Liver (tissue), 9 donors: Measurements from ENCODE around the gene LNX1. TPM values are rescaled to one million over a fixed set of nuclear protein-coding genes. Genes with fewer than 3 reads are reported as not detected.

ENCODE experiments used
- DNase-seq: peaks from one replicate; pipeline ENCODE4 v3.0.0-alpha.2; 2017; ENCODE audit warnings: low spot score
- H3K27ac ChIP-seq, 2 donors: one replicate each; pipeline ENCODE4 v1.7.0; 2013; ENCODE audit warnings: inconsistent platforms in 2 of 2, low read length in 2 of 2, control low read depth in 1 of 2, low read depth in 1 of 2, mild to moderate bottlenecking in 1 of 2
- H3K27me3 ChIP-seq, 4 donors: one replicate each; pipeline versions ENCODE4 v1.6.1 to v1.7.0; 2013; ENCODE audit warnings: low read length in 3 of 4, inconsistent platforms in 1 of 4, mild to moderate bottlenecking in 1 of 4, moderate library complexity in 1 of 4; ENCODE audit not compliant: control insufficient read depth in 4 of 4, insufficient read depth in 4 of 4
- H3K36me3 ChIP-seq, 4 donors: one replicate each; pipeline versions ENCODE4 v1.6.1 to v1.7.0; 2013; ENCODE audit warnings: low read length in 3 of 4, mild to moderate bottlenecking in 3 of 4, low read depth in 1 of 4, moderate library complexity in 1 of 4; ENCODE audit not compliant: control insufficient read depth in 4 of 4, insufficient read depth in 3 of 4
- H3K4me1 ChIP-seq, 4 donors: one replicate each; pipeline versions ENCODE4 v1.6.1 to v1.7.0; 2013; ENCODE audit warnings: low read length in 3 of 4, mild to moderate bottlenecking in 3 of 4, moderate library complexity in 1 of 4; ENCODE audit not compliant: control insufficient read depth in 4 of 4, insufficient read depth in 4 of 4
- H3K4me3 ChIP-seq, 3 donors: one replicate each; pipeline versions ENCODE4 v1.6.1 to v1.7.0; 2013; ENCODE audit warnings: low read length in 3 of 3, control low read depth in 1 of 3, low read depth in 1 of 3, mild to moderate bottlenecking in 1 of 3
- H3K9ac ChIP-seq, 2 donors: one replicate each; pipeline ENCODE4 v1.7.0; 2013; ENCODE audit warnings: low read length in 2 of 2, mild to moderate bottlenecking in 2 of 2, moderate library complexity in 2 of 2, control low read depth in 1 of 2, low read depth in 1 of 2
- H3K9me3 ChIP-seq, 4 donors: one replicate each; pipeline versions ENCODE4 v1.6.1 to v1.7.0; 2013; ENCODE audit warnings: low read length in 3 of 4; ENCODE audit not compliant: control insufficient read depth in 4 of 4
- ATF3 ChIP-seq: IDR thresholded peaks from 2 replicates; pipeline ENCODE4 v1.6.1; 2016; ENCODE audit warnings: antibody characterized with exemption
- CTCF ChIP-seq: fragments of 150-350 bp; IDR thresholded peaks from 2 replicates; pipeline ENCODE4 v1.5.1; 2017; ENCODE audit warnings: improper control_type of control experiment, low read depth, low read length; ENCODE audit not compliant: missing input control
- EGR1 ChIP-seq, 2 donors: IDR thresholded peaks; 2 replicates each; pipeline ENCODE4 v1.6.1; 2016 to 2018; ENCODE audit warnings: antibody characterized with exemption in 2 of 2, low read depth in 2 of 2
- FOXA2 ChIP-seq: IDR thresholded peaks from 2 replicates; pipeline ENCODE4 v1.6.1; 2016; ENCODE audit warnings: antibody characterized with exemption
- GABPA ChIP-seq, 2 donors: IDR thresholded peaks in 1 of 2; conservative IDR thresholded peaks in 1 of 2; 2 replicates each; pipeline ENCODE4 v1.6.1; 2016; ENCODE audit warnings: antibody characterized with exemption in 2 of 2, mild to moderate bottlenecking in 1 of 2, moderate library complexity in 1 of 2
- HNF4A ChIP-seq, 2 donors: conservative IDR thresholded peaks; 2 replicates each; pipeline ENCODE4 v1.6.1; 2016; ENCODE audit warnings: antibody characterized with exemption in 2 of 2, mild to moderate bottlenecking in 2 of 2
- HNF4G ChIP-seq: IDR thresholded peaks from 2 replicates; pipeline ENCODE4 v1.6.1; 2016; ENCODE audit warnings: antibody characterized with exemption
- NR2F2 ChIP-seq: IDR thresholded peaks from 2 replicates; pipeline ENCODE4 v1.6.1; 2016; ENCODE audit warnings: antibody characterized with exemption
- REST ChIP-seq: IDR thresholded peaks from 2 replicates; pipeline ENCODE4 v1.6.1; 2016; ENCODE audit warnings: antibody characterized with exemption, mild to moderate bottlenecking
- TAF1 ChIP-seq: conservative IDR thresholded peaks from 2 replicates; pipeline ENCODE4 v1.6.1; 2016; ENCODE audit warnings: antibody characterized with exemption, mild to moderate bottlenecking
- ZBTB33 ChIP-seq: IDR thresholded peaks from 2 replicates; pipeline ENCODE4 v1.6.1; 2016; ENCODE audit warnings: antibody characterized with exemption
- WGBS: extraction: QIAGEN DNeasy Blood & Tissue Kit; methylation state at CpG from one replicate; pipeline ENCODE4 v1.1.7; 2013; 5-methylcytosine and 5-hydroxymethylcytosine counted together
- polyA plus RNA-seq, 2 donors: library from polyadenylated mRNA; stranded (reverse) in 1 of 2; unstranded in 1 of 2; fragments of 200-250 nt in 1 of 2; fragments of >200 nt in 1 of 2; fragmentation: Nextera tagmentation in 1 of 2; extraction: Ambion mirVana in 1 of 2; gene quantifications; one replicate each; pipeline versions ENCODE4 v1.2.1 to v1.2.3, GENCODE V29; 2013 to 2015
- total RNA-seq, 2 donors: library from RNA; depleted of rRNA; stranded (reverse); fragments of >200 nt; gene quantifications; one replicate each; pipeline ENCODE4 v1.2.3, GENCODE V29; 2014
- donor health status: healthy.
- donor health status: healthy.
- donor health status: healthy.
- donor health status: healthy.
- donor health status: healthy.

LNX1 gene
- total and polyA plus RNA-seq, 4 donors: 1.5 to 3.4 (median 2.3) TPM

GRCh38 chr4:53537606-53538005 lies 53.7 kb downstream of the LNX1 start:
- Histone ChIP-seq H3K9ac (no peak overlapping the region), H3K4me1 (peaks cover 0 to 6% (median 0%) of the 10 kb centered on the region in 4 donors)
- WGBS: 51% methylated on average over 3 of the region's 3 CpGs

More at GRCh38 chr4:53537606-53538005, 53.7 kb downstream of the LNX1 start:
- H3K9me3 ChIP-seq: no peaks in the 10 kb centered on the region
- no peak overlapping the region for H3K4me3 ChIP-seq
- no peaks in the 10 kb centered on the region for H3K36me3 ChIP-seq
- no peak for DNase-seq
- TF ChIP-seq REST: no peak
- TF ChIP-seq GABPA (IDR thresholded peaks at IDR 0.05 in 1 of 2, conservative IDR thresholded peaks at IDR 0.05 in 1 of 2): no peak
- TF ChIP-seq CTCF: no peak
- no peak for TF ChIP-seq TAF1
- TF ChIP-seq EGR1 (IDR thresholded peaks at IDR 0.05; ENCODE audit: low read depth in 2 of 2): no peak
- TF ChIP-seq HNF4G: no peak
- TF ChIP-seq NR2F2: no peak
- TF ChIP-seq HNF4A (conservative IDR thresholded peaks at IDR 0.05): no peak
- TF ChIP-seq ZBTB33: no peak
- TF ChIP-seq FOXA2: no peak
- TF ChIP-seq ATF3: no peak
- no peaks in the 10 kb centered on the region for H3K27me3 ChIP-seq
- no peak overlapping the region for H3K27ac ChIP-seq
